ENCODE measurements around the gene MDP1.
"Not testable (repeated sequence)": the region's sequence is repeated elsewhere in the genome, so short reads cannot be mapped to it uniquely, and the experiment has no call there.

Gene MDP1

DNA sequence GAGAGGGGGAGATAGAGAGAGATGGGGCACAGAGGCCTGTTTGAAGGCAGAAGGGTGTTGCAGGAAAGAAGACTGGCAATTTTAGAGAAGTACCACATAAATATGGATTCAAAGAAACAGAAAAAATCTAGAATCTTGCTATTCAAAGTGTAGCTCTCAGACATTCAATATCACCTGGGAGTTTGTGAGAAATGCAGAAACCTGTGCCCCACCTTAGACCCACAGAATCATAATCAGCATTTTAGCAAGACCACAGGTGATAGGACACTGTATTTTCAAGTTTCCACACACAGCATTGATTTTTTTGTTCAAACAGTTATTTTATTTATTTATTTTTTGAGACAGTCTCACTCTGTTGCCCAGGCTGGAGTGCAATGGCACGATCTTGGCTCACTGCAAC lies 13.0 kb upstream of the MDP1 start:
- DNase-seq: no peak

DNA sequence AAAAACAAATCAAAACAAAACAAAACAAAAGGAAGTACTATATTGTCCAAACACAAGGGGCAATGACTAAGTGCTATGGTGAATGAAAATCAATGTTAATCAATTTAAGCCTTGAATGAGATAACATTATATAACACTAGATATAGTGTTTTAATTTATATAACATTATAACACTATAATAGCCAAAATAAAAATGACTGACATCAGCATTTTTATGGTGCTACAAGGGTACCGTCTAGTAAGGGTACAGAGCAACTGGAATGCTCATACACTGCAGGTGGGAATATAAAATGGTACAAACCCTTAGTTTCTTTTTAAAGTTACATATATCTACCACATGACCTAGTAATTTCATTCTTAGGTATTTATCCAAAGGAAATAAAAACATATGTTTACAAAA lies 10.6 kb upstream of the MDP1 start:
- DNase-seq: no peak

DNA sequence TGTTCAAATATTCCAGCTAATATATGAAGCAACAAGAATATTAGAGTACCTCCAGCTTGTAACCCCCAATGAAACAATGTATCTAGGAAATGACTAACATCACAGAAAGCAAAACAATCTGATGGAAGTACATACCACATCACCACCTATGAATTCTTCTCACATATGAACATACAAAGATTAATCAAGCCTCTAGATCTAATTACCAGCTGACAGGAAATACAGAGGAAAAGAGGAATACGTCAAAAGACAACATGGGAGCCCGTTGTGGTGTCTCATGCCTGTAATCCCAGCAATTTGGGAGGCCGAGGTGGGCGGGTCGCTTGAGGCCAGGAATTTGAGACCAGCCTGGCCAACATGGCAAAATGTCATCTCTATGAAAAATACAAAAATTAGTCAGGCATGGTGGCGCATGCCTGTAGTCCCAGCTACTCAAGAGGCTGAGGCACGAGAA lies 8.8 kb upstream of the MDP1 start:
- no peak for DNase-seq

DNA sequence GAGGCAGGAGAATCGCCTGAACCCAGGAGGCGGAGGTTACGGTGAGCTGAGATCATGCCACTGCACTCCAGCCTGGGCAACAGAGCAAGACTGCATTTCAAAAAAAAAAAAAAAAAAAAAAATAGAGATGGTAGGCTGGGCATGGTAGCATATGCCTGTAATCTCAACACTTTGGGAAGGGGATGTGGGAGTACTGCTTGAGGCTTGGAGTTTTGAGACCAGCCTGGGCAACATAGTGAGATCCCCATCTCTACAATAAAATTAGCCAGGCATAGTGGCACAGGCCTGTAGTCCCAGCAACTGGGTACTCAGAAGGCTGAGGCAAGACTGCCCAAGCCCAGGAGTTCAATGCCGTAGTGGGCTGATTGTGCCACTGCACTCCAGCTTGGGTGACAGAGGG lies 7.1 kb upstream of the MDP1 start:
- not testable (repeated sequence) for DNase-seq

DNA sequence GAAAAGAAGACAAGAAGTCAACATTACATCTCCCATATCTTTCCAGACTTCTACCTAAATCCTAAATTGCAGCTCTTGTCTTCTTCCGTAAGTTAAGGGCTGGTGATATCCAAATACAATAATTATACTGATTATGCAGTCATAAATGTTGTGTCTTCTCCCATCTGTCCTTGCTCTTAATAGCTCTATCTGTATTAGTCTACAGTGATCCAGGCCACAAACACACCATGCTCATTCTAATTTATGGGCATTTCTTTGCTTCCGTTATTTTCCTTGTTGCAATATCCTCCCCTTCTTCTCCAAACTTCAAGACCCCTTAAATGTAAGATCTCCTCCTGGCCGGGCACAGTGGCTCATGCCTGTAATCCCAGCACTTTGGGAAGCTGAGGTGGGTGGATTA lies 3.7 kb upstream of the MDP1 start:
- DNase-seq: no peak

DNA sequence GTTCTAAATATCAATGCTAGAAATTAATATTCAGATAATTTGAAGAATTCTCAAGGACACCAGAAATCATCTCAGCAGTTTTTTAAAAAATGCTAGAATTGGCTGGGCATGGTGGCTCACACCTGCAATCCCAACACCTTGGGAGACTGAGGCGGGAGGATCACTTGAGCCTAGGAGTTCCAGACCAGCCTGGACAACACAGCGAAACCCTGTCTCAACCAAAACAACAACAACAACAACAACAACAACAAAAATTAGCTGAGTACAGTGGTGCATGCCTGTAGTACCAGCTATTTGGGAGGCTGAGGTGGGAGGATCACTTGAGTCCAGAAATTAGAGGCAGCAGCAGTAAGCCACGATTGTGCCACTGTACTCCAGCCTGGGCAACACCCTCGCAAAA lies 3.2 kb upstream of the MDP1 start:
- DNase-seq: no peak

DNA sequence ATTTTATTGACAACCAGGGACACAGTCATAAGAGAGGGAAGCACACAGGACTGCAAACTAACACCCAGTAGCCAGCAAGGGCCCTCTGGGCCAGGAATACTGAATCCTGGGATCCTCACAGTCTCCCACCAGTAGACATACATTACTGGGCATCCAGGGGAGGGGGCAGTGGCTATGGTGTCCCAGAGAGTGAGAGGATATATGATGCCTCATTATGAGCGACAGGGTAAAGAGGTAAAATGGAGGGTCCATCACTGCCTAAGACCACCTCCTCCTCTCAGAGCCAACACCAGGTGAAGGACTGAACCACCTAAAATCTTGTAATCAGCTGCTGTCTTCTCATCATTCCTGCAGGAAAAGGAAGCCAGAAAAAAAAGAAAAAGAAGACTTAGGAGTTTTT lies 1.0 kb upstream of the MDP1 start:
- not testable (repeated sequence) for DNase-seq

DNA sequence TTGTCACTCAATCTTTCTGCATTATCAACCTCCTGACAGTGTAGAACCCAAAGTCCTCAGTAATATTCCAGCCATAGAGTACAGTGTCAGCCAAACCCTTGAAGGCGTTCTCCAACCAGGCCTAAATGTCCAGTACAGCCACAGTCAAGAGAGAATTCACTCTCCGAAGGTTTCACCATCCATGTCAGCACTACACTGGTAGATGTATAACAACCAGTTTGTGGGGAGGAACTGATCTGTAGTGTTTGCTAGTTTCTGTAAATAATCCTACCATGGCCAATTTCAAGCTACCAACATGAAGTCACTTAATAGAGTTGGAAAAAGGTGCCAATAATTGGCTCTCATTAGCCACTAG lies 456 bp upstream of the MDP1 start:
- no peak for DNase-seq

DNA sequence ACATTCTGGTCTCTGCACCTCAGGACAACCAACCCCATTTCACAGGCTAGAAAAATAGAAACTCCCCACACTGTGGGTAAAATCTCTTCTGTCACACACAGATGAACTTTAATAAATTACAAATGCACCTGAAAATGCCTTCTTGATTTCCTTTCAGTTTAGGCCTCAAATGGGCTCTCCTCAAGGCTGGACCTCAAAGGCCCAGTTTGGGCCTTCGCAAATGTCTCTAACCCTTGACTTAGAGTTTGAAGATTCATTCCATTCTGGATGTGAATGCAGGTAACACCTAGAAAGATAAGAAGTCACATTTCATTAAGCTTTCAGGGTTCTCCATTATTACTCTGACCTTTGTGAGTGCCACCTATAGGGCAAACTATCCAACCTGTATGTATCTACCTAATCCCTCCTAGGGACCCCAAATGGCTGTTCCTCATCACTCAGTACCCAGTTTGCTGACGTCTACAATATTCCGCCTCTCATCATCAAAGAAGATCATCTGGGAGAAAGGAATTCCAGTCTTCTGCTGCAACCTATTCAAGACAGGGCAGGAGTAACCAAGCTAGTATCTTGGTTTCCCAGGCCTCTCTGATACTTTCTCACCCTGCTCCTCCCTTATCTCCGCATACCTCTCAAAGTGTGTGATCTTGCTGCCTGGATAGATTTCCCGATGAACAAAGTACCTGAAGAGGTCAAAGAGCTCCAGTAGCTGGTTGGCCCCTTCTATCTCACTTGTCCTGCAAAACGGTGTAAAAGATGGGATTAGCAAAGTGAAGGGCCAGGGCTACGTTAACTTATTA lies 1.8 kb downstream of the MDP1 start:
- no peak for DNase-seq

DNA sequence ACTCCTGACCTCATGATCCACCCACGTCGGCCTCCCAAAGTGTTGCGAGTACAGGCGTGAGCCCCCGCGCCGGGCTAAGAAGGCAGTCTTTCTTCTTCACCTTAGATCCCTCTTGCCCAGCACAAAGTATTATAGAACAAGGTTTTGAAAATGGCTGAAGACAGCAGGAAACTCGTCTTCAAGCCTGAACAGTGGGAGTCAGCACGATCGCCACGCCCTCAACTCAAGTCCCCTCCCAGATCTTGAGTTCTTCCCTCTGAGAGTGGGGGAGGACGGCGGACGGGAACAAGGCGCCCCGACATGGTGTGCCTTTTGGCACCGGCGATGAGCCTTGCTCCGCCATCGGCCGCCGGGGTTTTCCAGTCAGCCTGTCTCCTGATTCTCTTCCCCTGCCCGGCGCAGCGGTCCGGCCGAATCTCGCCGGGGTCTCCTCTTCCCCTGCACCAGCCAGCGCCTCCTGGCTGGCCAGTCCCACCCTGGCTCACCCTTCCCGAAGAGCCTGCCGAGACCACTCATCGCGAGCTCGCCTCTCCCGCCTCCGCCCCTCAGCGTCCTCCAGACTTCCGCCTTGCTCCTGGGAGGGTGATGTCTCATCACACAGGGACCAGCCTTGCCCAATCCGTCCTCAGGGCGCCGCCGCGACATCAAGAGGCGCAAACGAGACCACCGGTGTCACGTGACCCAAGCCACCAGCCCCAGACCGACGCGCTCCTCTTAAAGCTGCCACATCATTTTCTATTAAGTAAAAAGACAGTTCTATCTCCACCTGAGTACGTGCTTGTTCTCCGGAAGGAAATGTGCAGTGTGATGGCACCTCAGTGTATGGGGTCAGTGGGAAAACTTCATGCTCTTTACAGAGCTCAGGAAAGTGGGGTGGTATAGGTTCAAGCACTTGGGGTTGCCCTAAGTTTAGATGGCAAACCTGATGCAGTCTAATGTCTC lies 2.7 kb downstream of the MDP1 start, which contains the start of gene CHMP4A:
TSS of gene CHMP4A (minus strand) at position 565 of the 942 bp plus-strand sequence. CDS start at position 516, 49 bp downstream.
- peak; percentile 97 for DNase-seq

DNA sequence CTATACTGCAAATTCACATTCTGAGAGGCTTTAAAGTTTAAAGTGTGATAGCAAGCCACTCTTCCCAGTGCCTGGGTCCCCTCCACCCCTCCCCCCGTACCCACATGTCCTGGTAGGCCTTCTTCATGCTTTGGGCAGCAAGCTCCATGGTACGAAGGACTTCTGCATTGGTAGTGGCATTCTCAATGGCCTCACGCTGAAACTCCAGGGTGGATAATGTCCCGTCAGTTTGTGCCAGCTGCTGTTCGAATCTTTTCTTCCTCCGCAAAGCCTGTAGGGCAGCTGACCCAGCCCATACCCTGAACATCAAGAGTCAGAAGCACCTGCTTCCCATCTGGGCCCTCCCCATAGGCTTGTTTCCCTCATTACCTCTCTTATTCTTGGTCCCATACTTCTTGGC lies 4.6 kb downstream of the MDP1 start:
- no peak for DNase-seq

DNA sequence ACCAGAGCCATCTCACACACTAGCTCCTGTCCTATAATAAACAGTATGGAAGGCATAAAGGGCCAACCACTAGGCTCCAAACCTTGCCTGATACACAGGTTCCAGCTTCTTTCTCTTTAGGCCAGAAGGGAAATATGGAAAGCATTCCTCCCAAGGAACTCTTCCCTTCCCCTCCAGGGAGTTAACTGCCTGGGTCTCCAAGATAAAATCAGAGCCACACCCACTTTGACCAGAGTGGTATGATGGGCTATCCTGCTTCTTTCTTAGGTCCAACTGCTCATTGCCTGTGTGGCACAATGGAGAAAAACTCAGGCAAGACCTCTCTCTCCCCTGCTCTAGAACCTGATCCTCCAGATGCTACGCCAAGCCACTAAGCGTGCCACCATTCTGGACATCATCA lies 8.2 kb downstream of the MDP1 start:
- no peak for DNase-seq

DNA sequence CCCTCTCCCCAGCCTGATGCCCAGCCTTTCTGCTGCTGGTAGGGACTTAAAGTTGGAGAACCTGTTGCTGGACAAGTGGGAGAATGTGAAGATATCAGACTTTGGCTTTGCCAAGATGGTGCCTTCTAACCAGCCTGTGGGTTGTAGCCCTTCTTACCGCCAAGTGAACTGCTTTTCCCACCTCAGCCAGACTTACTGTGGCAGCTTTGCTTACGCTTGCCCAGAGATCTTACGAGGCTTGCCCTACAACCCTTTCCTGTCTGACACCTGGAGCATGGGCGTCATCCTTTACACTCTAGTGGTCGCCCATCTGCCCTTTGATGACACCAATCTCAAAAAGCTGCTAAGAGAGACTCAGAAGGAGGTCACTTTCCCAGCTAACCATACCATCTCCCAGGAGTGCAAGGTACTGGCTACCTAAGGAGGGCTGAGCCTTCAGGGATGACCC lies 8.7 kb downstream of the MDP1 start:
- DNase-seq: no peak

DNA sequence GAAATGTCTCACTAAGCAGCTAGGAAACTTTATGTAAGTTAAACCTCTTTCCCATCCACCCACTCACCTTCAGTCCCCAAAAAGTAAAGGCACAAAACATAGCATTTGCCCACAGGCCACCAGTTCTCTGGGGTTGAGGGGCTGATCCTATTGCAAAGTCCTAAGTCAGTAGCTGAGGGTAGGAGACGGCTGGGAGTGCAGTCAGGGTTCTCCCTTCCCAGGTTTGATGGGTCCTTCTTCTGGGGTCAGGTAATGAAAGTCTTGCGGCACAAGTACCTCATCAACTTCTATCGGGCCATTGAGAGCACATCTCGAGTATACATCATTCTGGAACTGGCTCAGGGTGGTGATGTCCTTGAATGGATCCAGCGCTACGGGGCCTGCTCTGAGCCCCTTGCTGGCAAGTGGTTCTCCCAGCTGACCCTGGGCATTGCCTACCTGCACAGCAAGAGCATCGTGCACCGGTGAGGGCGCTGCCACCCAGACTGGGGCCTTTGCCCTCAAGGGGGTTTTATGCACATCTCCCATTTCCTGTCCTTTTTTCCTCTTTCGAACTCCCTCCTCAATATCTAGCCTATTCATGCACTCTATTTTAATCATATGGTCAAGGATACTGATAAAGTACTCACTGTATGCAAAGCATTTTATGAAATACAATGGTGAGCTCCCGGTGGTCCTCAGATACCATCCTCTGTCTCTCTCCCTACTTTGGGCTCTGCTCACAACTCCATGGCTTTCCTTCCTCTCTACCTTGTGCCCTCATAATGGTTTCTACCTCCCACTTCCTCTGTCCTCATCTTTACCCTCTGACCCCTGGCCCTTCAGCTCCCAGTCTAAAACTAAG lies 9.4 kb downstream of the MDP1 start:
- no peak for DNase-seq

DNA sequence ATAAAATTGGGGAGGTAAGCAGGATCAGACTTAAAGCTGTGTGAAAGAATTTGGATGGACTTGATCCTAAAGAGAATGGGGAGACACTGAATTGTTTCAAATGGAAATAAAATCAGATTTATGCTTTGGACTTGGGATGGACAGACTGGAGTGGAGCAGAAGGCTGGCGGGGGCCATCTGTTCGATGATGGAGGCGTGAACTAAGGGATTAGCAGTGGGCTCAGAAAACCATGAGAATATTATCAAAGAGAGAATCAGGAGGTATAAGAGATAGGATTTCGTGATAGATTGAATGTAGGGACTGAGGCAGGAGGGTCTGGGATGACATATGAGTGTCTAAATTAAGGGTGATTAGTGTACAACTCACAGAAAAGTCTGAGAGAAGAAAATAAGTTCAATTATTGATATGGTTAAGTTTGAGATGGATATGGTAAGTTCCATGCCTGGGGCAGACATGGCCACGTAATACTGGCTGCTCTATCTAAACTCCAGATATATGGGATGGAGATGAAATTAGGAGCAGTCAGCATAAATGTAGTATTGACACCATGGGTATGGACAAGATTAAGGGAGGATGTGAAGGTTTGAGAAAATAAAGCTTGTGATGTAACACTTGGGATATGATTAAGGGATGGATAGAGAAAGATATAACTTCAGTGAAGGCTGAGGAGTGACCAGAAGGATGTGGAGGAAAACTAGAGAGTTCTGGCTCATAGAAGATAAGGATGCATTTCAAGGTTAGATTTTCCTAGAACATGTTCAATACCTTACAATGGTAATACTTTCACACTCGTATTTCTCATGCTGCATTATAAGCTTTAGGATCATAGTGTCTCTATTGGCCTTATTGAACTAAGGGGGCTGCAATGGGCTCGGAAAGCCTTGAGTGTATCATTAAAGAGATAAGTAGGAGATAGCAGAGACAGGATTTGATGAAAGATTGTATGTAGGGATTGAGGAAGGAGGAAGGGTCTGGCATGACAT lies 11.4 kb downstream of the MDP1 start:
- DNase-seq: no peak

DNA sequence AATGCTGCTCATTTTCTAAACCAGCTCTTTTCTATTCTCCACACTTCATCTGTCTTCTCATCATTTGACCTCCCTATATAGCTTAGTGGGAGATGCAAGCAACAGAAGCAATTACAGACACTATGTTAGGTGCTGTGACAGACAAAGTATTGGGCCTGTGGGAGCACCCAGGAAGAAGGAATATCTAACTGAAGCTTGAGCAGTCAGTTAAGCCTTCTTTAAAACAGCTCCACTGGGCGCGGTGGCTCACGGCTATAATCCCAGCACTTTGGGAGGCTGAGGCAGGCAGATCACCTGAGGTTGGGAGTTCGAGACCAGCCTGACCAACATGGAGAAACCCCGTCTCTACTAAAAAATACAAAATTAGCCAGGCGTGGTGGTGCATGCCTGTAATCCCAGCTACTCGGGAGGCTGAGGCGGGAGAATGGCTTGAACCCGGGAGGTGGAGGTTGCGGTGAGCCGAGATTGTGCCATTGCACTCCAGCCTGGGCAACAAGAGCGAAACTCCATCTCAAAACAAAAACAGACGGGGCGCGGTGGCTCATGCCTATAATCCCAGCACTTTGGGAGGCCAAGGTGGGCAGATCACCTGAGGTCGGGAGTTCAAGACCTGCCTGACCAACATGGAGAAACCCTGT lies 12.5 kb downstream of the MDP1 start:
- not testable (repeated sequence) for DNase-seq

DNA sequence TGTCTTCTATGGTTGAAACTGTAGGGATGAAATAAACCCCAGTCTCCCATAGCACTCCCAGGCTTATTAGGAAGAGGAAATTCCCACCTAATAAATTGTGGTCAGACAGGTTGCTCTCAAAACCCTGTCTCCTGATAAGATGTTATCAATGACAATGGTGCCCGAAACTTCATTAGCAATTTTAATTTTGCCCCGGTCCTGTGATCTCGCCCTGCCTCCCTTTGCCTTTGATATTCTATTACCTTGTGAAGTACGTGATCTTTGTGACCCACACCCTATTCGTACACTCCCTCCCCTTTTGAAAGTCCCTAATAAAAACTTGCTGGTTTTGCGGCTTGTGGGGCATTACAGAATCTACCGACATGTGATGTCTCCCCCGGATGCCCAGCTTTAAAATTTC lies 13.3 kb downstream of the MDP1 start:
- DNase-seq: not testable (repeated sequence)

DNA sequence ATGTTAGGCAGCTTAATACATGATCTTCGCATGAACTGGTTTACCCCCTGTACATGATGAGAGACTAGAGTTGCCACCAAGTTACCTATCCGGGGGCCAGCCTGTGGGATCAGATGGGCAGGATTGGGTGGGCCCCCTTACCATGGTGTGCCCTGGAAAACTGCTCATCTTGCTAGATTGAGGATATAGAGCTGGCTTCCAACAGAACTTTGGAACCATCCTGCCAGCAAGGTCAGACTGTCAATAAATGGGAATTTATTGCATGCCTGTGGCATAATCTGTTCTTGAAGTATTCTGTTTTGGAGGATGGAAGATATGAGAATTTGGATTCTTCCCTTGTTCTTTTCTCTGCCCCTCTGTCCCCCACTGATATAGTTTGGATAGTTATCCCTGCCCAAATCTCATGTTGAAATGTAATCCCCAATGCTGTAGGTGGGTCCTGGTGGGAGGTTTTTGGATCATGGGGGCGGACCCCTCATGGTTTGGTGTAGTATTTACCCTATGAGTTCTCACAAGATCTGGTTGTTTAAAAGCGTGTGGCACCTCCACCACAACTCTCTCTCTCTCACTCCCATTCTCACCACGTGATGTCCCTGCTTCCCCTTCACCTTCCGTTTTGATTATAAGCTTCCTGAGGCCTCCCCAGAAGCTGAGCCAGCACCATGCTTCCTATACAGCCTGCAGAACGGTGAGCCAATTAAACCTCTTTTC lies 16.9 kb downstream of the MDP1 start:
- DNase-seq: no peak

DNA sequence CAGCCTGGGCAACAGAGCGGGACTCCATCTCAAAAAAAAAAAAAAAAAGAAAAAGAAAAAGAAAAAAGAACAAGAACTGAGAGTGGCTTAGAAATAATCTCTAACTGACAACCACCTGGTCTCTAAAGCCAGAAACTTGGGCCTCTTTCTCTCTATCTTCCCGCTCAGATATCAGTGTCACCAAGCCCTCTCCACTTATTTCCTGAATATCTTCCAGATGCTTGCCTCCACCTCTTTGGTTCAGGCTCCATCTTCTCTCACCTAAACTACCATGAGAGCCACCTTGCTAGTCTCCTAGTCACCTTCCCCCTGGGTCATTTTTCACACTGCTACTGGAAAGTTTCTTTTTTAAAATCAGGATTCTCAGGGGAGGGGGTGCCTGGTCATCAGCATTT lies 18.8 kb downstream of the MDP1 start:
- DNase-seq: no peak
